Measurements from ENCODE around the gene GGT5.
"Not testable (repeated sequence)": the region's sequence is repeated elsewhere in the genome, so short reads cannot be mapped to it uniquely, and the experiment has no call there.

Gene GGT5

GRCh38 chr22:24183321-24184031, 61.4 kb downstream of the GGT5 start:
- DNase-seq = no peak

- DNase-seq = not testable (repeated sequence)
Observed at GRCh38 chr22:24182900-24183246, 62.0 kb downstream of the GGT5 start.

- no peak for DNase-seq
Observed at GRCh38 chr22:24181996-24182899, 62.6 kb downstream of the GGT5 start.

- no peak for DNase-seq
Observed at GRCh38 chr22:24181088-24181995, 63.5 kb downstream of the GGT5 start, which contains the start of gene SUSD2. Gene SUSD2, plus strand, starts transcription at chr22:24181487. Its CDS starts 33 bp downstream, at chr22:24181520.

- no peak for DNase-seq
Observed at GRCh38 chr22:24180316-24181087, 64.4 kb downstream of the GGT5 start.

GRCh38 chr22:24179478-24180210, 65.2 kb downstream of the GGT5 start:
- DNase-seq = no peak

GRCh38 chr22:24178502-24179440, 66.1 kb downstream of the GGT5 start:
- DNase-seq = no peak

- no peak for DNase-seq
Observed at GRCh38 chr22:24178021-24178431, 66.9 kb downstream of the GGT5 start.

GRCh38 chr22:24177456-24177855, 67.4 kb downstream of the GGT5 start:
- no peak for DNase-seq

GRCh38 chr22:24177045-24177444, 67.8 kb downstream of the GGT5 start:
- DNase-seq = no peak

GRCh38 chr22:24176630-24177029, 68.3 kb downstream of the GGT5 start:
- no peak for DNase-seq

GRCh38 chr22:24176040-24176439, 68.8 kb downstream of the GGT5 start:
- DNase-seq = no peak

- DNase-seq = peak; percentile 36
Observed at GRCh38 chr22:24175160-24175808, 69.6 kb downstream of the GGT5 start.

- no peak for DNase-seq
Observed at GRCh38 chr22:24171822-24172221, 73.1 kb downstream of the GGT5 start.

GRCh38 chr22:24170632-24171031, 74.2 kb downstream of the GGT5 start:
- DNase-seq = no peak

GRCh38 chr22:24170188-24170587, 74.7 kb downstream of the GGT5 start:
- no peak for DNase-seq
